Type B pancreatic cell (in vitro differentiated cells): ENCODE data around the gene SEC14L5. TPM values are rescaled to one million over a fixed set of nuclear protein-coding genes. Genes with fewer than 3 reads are reported as not detected.

ENCODE experiments used
- DNase-seq: peaks from one replicate; pipeline ENCODE4 v3.0.0; 2021; ENCODE audit warnings: mixed read lengths; ENCODE audit not compliant: unreplicated experiment; ENCODE audit errors: extremely low spot score
- H3K27ac Mint-ChIP-seq: 2 replicates; pipeline ENCODE4 v1.8.0; 2021; ENCODE audit warnings: mild to moderate bottlenecking, mixed read lengths
- H3K27me3 Mint-ChIP-seq: 2 replicates; pipeline ENCODE4 v1.8.0; 2021; ENCODE audit warnings: mixed read lengths
- H3K36me3 Mint-ChIP-seq: 2 replicates; pipeline ENCODE4 v1.8.0; 2021; ENCODE audit warnings: mixed read lengths
- H3K4me1 Mint-ChIP-seq: one replicate; pipeline ENCODE4 v1.8.0; 2021; ENCODE audit warnings: mixed read lengths; ENCODE audit not compliant: unreplicated experiment
- H3K4me3 Mint-ChIP-seq: 2 replicates; pipeline ENCODE4 v1.8.0; 2021; ENCODE audit warnings: mild to moderate bottlenecking, mixed read lengths
- H3K9me3 Mint-ChIP-seq: 2 replicates; pipeline ENCODE4 v1.8.0; 2021; ENCODE audit warnings: mixed read lengths
- CTCF ChIP-seq: fragments of 200-600 bp; sonication (generic); conservative IDR thresholded peaks from 2 replicates; pipeline ENCODE4 v1.5.0; 2021; ENCODE audit warnings: antibody characterized with exemption, mild to moderate bottlenecking
- total RNA-seq: library from RNA; stranded (reverse); gene quantifications from 2 replicates; pipeline ENCODE4 v1.2.1, GENCODE V29; 2021; ENCODE audit warnings: low replicate concordance

Gene SEC14L5
- total RNA-seq, 1 donor from 2014 or later = 0.92 TPM

GRCh38 chr16:4991754-4992153, 33.6 kb downstream of the SEC14L5 start:
- TF ChIP-seq CTCF = no peak
- Mint-ChIP-seq H3K27ac (no peak overlapping the region), H3K36me3 (no peaks in the 10 kb centered on the region), H3K27me3 (peaks cover 31% of the 10 kb centered on the region), H3K4me3 (no peak overlapping the region), H3K9me3 (no peaks in the 10 kb centered on the region), H3K4me1 (no peaks in the 10 kb centered on the region)
- no peak for DNase-seq

GRCh38 chr16:4994719-4995434, 36.7 kb downstream of the SEC14L5 start:
- H3K27ac Mint-ChIP-seq = no peak overlapping the region
- no peaks in the 10 kb centered on the region for H3K9me3 Mint-ChIP-seq
- no peak overlapping the region for H3K4me3 Mint-ChIP-seq
- no peak for DNase-seq
- no peak for TF ChIP-seq CTCF
- H3K36me3 Mint-ChIP-seq = no peaks in the 10 kb centered on the region
- no peaks in the 10 kb centered on the region for H3K4me1 Mint-ChIP-seq
- H3K27me3 Mint-ChIP-seq = peaks cover 3% of the 10 kb centered on the region

GRCh38 chr16:5000573-5001001, 42.5 kb downstream of the SEC14L5 start:
- no peak overlapping the region for H3K27ac Mint-ChIP-seq
- no peak for DNase-seq
- H3K4me1 Mint-ChIP-seq = no peaks in the 10 kb centered on the region
- H3K27me3 Mint-ChIP-seq = peaks cover 7% of the 10 kb centered on the region
- no peaks in the 10 kb centered on the region for H3K9me3 Mint-ChIP-seq
- H3K4me3 Mint-ChIP-seq = no peak overlapping the region
- no peaks in the 10 kb centered on the region for H3K36me3 Mint-ChIP-seq
- no peak for TF ChIP-seq CTCF

GRCh38 chr16:5001571-5001970, 43.4 kb downstream of the SEC14L5 start:
- no peaks in the 10 kb centered on the region for H3K9me3 Mint-ChIP-seq
- no peak for TF ChIP-seq CTCF
- H3K27ac Mint-ChIP-seq = no peak overlapping the region
- no peak overlapping the region for H3K4me3 Mint-ChIP-seq
- peaks cover 7% of the 10 kb centered on the region for H3K27me3 Mint-ChIP-seq
- no peaks in the 10 kb centered on the region for H3K4me1 Mint-ChIP-seq
- no peak for DNase-seq
- no peaks in the 10 kb centered on the region for H3K36me3 Mint-ChIP-seq

GRCh38 chr16:5001986-5002385, 43.9 kb downstream of the SEC14L5 start:
- no peak overlapping the region for H3K27ac Mint-ChIP-seq
- no peaks in the 10 kb centered on the region for H3K9me3 Mint-ChIP-seq
- no peak for DNase-seq
- TF ChIP-seq CTCF = no peak
- peaks cover 4% of the 10 kb centered on the region for H3K27me3 Mint-ChIP-seq
- no peaks in the 10 kb centered on the region for H3K36me3 Mint-ChIP-seq
- no peaks in the 10 kb centered on the region for H3K4me1 Mint-ChIP-seq
- H3K4me3 Mint-ChIP-seq = no peak overlapping the region
